K562 (cell line): ENCODE measurements around the gene ZBTB22. TPM values are rescaled to one million over a fixed set of nuclear protein-coding genes. Genes with fewer than 3 reads are reported as not detected.

Source experiments
- CUX1 ChIP-seq: fragments of 200-800 bp; sonication (Bioruptor generic); IDR thresholded peaks from 2 replicates; pipeline ENCODE4 v1.6.1; 2016; ENCODE audit warnings: missing genetic modification characterization, missing compliant biosample characterization
- E2F3 ChIP-seq: fragments of 250-450 bp; sonication (Bioruptor Pico); IDR thresholded peaks from 2 replicates; pipeline ENCODE4 v1.4.0; 2020; ENCODE audit warnings: mild to moderate bottlenecking
- ELK3 ChIP-seq: fragments of 450-650 bp; formaldehyde crosslinking; IDR thresholded peaks from 2 replicates; pipeline ENCODE4 v1.4.0; 2020; ENCODE audit warnings: mild to moderate bottlenecking
- GMEB1 ChIP-seq: fragments of 250-450 bp; sonication (Bioruptor Pico); IDR thresholded peaks from 2 replicates; pipeline ENCODE4 v1.4.0; 2020; ENCODE audit warnings: mild to moderate bottlenecking
- MIER1 ChIP-seq: fragments of 450-650 bp; IDR thresholded peaks from 2 replicates; pipeline ENCODE4 v1.6.1; 2016; ENCODE audit warnings: antibody characterized with exemption, mild to moderate bottlenecking, low read depth
- MXD1 ChIP-seq: fragments of 250-450 bp; sonication (Bioruptor Pico); IDR thresholded peaks from 2 replicates; pipeline ENCODE4 v1.8.0; 2021; ENCODE audit warnings: borderline replicate concordance, mild to moderate bottlenecking, moderate library complexity; ENCODE audit not compliant: poor library complexity, severe bottlenecking
- NFXL1 ChIP-seq: fragments of 450-650 bp; formaldehyde crosslinking; IDR thresholded peaks from 2 replicates; pipeline ENCODE4 v1.4.0; 2021; ENCODE audit warnings: mild to moderate bottlenecking
- RBM22 ChIP-seq: fragments of 200-400 bp; formaldehyde crosslinking; IDR thresholded peaks from 2 replicates; pipeline ENCODE4 v1.6.1; 2018; ENCODE audit warnings: low read length, low read depth; ENCODE audit not compliant: poor library complexity, severe bottlenecking
- SRSF3 ChIP-seq: fragments of 200-400 bp; formaldehyde crosslinking; IDR thresholded peaks from 2 replicates; pipeline ENCODE4 v1.6.1; 2016; ENCODE audit warnings: mild to moderate bottlenecking, low read length, moderate library complexity; ENCODE audit not compliant: insufficient read depth
- TSHZ1 ChIP-seq: fragments of 250-450 bp; sonication (Bioruptor Pico); IDR thresholded peaks from 2 replicates; pipeline ENCODE4 v1.4.0; 2020; ENCODE audit warnings: mild to moderate bottlenecking, moderate library complexity
- ZNF175 ChIP-seq: fragments of 200-800 bp; sonication (Bioruptor generic); IDR thresholded peaks from 2 replicates; pipeline ENCODE4 v1.6.1; 2016; ENCODE audit warnings: low read depth, mild to moderate bottlenecking, missing genetic modification characterization, missing compliant biosample characterization
- ZNF253 ChIP-seq: fragments of 250-450 bp; sonication (Bioruptor Pico); conservative IDR thresholded peaks from 2 replicates; pipeline ENCODE4 v1.6.1; 2021; ENCODE audit warnings: mild to moderate bottlenecking
- ZNF589 ChIP-seq: fragments of 200-800 bp; sonication (Bioruptor generic); IDR thresholded peaks from 2 replicates; pipeline ENCODE4 v1.6.1; 2016; ENCODE audit warnings: low read depth, missing genetic modification characterization, missing compliant biosample characterization
- polyA plus RNA-seq, 8 experiments: library from polyadenylated mRNA; depleted of rRNA in 4 of 8; stranded (reverse) in 5 of 8; unstranded in 3 of 8; fragments of >200 nt; fragmentation: Nextera tagmentation in 2 of 8; fragmentation: Illumina TruSeq in 1 of 8; extraction: Ambion mirVana in 2 of 8; extraction: Trizol in 1 of 8; gene quantifications; 2 replicates each; pipeline versions ENCODE4 v1.2.1 to v1.2.3, GENCODE V29; 2011 to 2014; ENCODE audit warnings: inconsistent platforms in 1 of 8, missing spikeins in 1 of 8
- total RNA-seq, 7 experiments: library from RNA; depleted of rRNA in 6 of 7; stranded (reverse); fragments of >200 nt in 6 of 7; fragmentation: Illumina TruSeq in 2 of 7; extraction: Trizol in 2 of 7; gene quantifications; 2 replicates each; pipeline versions ENCODE4 v1.2.1 to v1.2.3, GENCODE V29; 2011 to 2021; ENCODE audit warnings: low replicate concordance in 1 of 7

ZBTB22 gene
- total and polyA plus RNA-seq, 9 of the 15 experiments (the other 6 are each of a cell fraction or from before 2014, with no cell fraction given) = 0.21 to 11.9 (median 7.1) TPM

GRCh38 chr6:33271468-33272274, 45.9 kb downstream of the ZBTB22 start, which contains the start of the genes RPS18 and VPS52 (continued):
- TF ChIP-seq TSHZ1 (CRISPR knock-in tag) (0 out of 2 replicates have a peak, but pooled peaks have one; percentile 57), SRSF3 (0 out of 2 replicates have a peak, but pooled peaks have one; percentile 90), CUX1 (CRISPR knock-in tag) (no peak), ELK3 (CRISPR knock-in tag) (no peak), ZNF253 (CRISPR knock-in tag) (no peak), E2F3 (CRISPR knock-in tag) (peak; percentile 85; the same call in 1 of the 2 replicates), NFXL1 (0 out of 2 replicates have a peak, but pooled peaks have one; percentile 18), MIER1 (peak; percentile 68; the same call in 1 of the 2 replicates), ZNF589 (CRISPR knock-in tag) (0 out of 2 replicates have a peak, but pooled peaks have one; percentile 35), MXD1 (CRISPR knock-in tag) (peak; percentile 89), RBM22 (peak; percentile 46), ZNF175 (CRISPR knock-in tag) (no peak), GMEB1 (peak; percentile 47)
